22Rv1 (cell line): Measurements from ENCODE around the gene LRRC43.

Experiments
- H3K27ac ChIP-seq: fragments of 450-650 bp; 2 replicates; pipeline ENCODE4 v1.5.1; 2017
- CTCF ChIP-seq: fragments of 450-650 bp; IDR thresholded peaks from 2 replicates; pipeline ENCODE4 v1.5.1; 2017; ENCODE audit warnings: mild to moderate bottlenecking
- ZFX ChIP-seq: fragments of 450-650 bp; IDR thresholded peaks from 2 replicates; pipeline ENCODE4 v1.6.1; 2017; ENCODE audit warnings: antibody characterized with exemption, borderline replicate concordance

Gene LRRC43

DNA sequence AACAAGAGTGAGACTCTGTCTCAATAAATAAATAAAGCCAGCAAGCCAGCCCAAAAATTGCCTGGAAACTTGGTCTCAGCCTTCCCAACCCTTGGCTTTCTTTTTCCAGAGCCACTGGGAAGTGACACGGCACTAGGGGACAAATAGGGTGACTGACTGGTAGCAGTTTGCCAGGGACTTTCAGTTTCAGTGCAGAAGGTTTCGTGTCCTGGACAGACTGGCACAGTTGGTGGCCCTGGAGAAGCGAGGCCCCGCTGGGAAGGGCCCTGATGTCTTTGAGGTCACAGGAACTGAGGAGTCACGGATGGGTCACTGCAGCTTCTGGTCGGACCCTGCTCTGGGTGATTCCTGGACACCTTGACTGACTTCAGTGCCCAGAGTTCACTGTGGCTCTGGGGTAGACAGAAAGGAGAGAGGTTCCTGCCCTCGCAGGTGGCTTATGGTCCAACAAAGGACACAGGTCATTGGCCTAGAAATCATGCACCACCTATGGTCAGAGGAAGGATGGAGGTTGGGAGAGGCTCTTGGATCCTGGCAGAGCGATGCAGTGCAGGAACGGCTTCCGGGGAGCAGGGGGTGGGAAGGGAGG lies 2.7 kb downstream of the LRRC43 start:
- no peak for TF ChIP-seq ZFX
- TF ChIP-seq CTCF = no peak
- no peak overlapping the region for H3K27ac ChIP-seq

DNA sequence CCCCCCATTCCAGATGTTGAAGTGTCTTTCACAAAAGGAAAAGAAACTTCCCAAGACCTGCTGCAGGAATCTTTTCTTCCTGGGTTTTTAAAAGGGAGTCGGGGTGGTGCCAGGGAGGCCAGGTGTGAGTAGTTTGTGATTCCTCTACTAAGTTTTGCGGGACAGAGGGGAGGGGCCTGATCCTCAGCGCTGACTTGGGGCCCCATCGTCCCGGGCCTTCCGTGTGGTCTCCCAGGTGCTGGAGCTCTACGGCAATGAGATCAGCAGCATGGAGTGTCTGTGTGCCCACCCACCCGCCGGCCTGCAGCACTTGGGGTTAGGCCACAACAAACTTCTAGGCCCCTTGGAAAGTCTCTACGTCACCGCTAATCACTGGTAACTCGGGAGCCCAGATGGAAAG lies 4.5 kb downstream of the LRRC43 start:
- no peak for TF ChIP-seq ZFX
- TF ChIP-seq CTCF = no peak

GRCh38 chr12:122189626-122190475 lies 6.9 kb downstream of the LRRC43 start:
- no peak overlapping the region for H3K27ac ChIP-seq
- no peak for TF ChIP-seq ZFX

More for the DNA sequence above, 4.5 kb downstream of the LRRC43 start:
- H3K27ac ChIP-seq = no peak overlapping the region

- TF ChIP-seq ZFX (no peak), CTCF (peak; percentile 97)
- H3K27ac ChIP-seq = no peak overlapping the region
Measured at GRCh38 chr12:122190842-122191668, 8.1 kb downstream of the LRRC43 start.

GRCh38 chr12:122192441-122192840 lies 9.5 kb downstream of the LRRC43 start:
- TF ChIP-seq CTCF (no peak), ZFX (no peak)
- no peak overlapping the region for H3K27ac ChIP-seq

DNA sequence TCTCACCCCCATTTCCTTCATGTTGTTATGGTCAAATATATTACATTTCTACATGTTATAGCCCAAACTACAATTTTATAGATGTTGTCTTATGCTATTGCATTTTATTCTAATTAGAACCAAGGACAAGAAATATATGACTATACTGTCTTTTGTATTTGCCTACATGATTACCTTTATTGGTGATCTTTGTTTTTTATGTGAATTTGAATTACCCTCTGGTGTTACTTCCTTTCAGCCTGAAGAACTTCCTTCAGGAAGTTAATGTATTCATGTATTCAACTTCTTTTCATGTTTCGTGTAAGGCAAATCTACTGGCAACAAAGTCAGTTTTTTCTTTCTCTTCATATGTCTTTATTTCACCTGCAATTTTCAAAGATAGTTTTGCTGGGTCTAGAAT lies 11.9 kb downstream of the LRRC43 start:
- TF ChIP-seq CTCF (no peak), ZFX (no peak)
- no peak overlapping the region for H3K27ac ChIP-seq

DNA sequence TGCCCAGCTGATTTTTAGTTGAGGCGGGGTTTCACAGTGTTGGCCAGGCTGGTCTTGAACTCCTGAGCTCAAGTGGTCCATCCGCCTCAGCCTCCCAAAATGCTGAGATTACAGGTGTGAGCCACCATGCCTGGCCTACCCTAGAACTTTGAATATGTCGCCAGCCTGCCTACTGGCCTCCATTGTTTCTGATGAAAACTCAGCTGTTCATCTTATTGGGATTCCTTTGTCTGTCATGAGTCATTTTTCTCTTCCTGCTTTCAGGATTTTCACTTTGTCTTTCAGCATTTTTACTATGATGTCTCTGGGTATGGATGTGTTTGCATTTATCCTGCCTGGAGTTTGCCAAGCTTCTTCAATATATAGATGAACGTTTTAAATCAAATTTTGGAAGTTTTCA lies 12.5 kb downstream of the LRRC43 start:
- TF ChIP-seq CTCF = no peak
- TF ChIP-seq ZFX = no peak
- H3K27ac ChIP-seq = no peak overlapping the region
